ENCODE results near the gene LIMD2. TPM values are rescaled to one million over a fixed set of nuclear protein-coding genes. Genes with fewer than 3 reads are reported as not detected.

LIMD2 gene
- total and polyA plus RNA-seq, 2 of the 4 experiments (the other 2 are of a cell fraction) = 4.5 to 21.7 TPM

- ATAC-seq (ENCODE audit: low read depth) (peak; percentile 3), DNase-seq (peak; percentile 29)
- TF ChIP-seq POLR2A (IDR thresholded peaks at IDR 0.05; ENCODE audit: low read depth, low read length) = no peak
- dilution Hi-C loops (cut with HindIII; ENCODE audit: low sequenced_read_pairs, unreplicated experiment) (no loop called here), in situ Hi-C loops (cut with MboI; ENCODE audit: low sequenced_read_pairs) (no loop called here), intact Hi-C loops (cut with micrococcal nuclease) (no loop called here)
- Histone ChIP-seq H3K14ac (replicated peaks; ENCODE audit: low read depth, low read length) (0 out of 2 replicates have a peak overlapping the region, but pooled peaks have one; percentile 21), H3K4me3 (ENCODE audit: insufficient read depth, low read depth, low read length) (peak overlapping the region; percentile 84), H2AK5ac (ENCODE audit: low read depth, low read length) (no peak overlapping the region), H2BK15ac (ENCODE audit: low read depth, low read length) (no peak overlapping the region), H2BK5ac (ENCODE audit: low read depth, low read length, poor library complexity, severe bottlenecking) (no peak overlapping the region), H2BK120ac (ENCODE audit: low read depth, low read length) (no peak overlapping the region), H3K4me1 (ENCODE audit: control insufficient read depth, insufficient read depth, low read length) (no peaks in the 10 kb centered on the region), H4K5ac (ENCODE audit: low read depth, low read length) (peak overlapping the region; percentile 88; the same call in 1 of the 2 replicates), H3K23ac (ENCODE audit: low read depth, low read length) (no peak overlapping the region; the same call in 1 of the 2 replicates), H3K79me1 (ENCODE audit: low read depth in 1 of 2, low read length in 2 of 2) (peaks cover 0 to 33% of the 10 kb centered on the region in 2 experiments; a peak in 2 of 4 replicates), H2AFZ (replicated peaks; ENCODE audit: low read length, poor library complexity) (peak overlapping the region; percentile 94), H2AK9ac (replicated peaks; ENCODE audit: low read depth, low read length, poor library complexity) (peak overlapping the region; percentile 97), H2BK20ac (ENCODE audit: low read depth, low read length) (no peak overlapping the region), H3K9ac (ENCODE audit: low read depth, low read length) (peak overlapping the region; percentile 24), H4K20me1 (ENCODE audit: insufficient read depth, low read length) (peaks cover 5% of the 10 kb centered on the region), H3K18ac (ENCODE audit: low read depth, low read length) (peak overlapping the region; percentile 54; the same call in 1 of the 2 replicates), H4K91ac (ENCODE audit: insufficient read depth, low read depth, low read length) (no peak overlapping the region), H3K9me3 (ENCODE audit: control insufficient read depth, insufficient read depth, low read length) (no peaks in the 10 kb centered on the region), H3K36me3 (ENCODE audit: control insufficient read depth, insufficient read depth, low read length) (peaks cover 23% of the 10 kb centered on the region), H3K4me2 (ENCODE audit: low read depth, low read length) (peak overlapping the region; percentile 88), H3K27me3 (ENCODE audit: control insufficient read depth, insufficient read depth, low read length) (no peaks in the 10 kb centered on the region), H3K27ac (ENCODE audit: insufficient read depth, low read length) (peak overlapping the region; percentile 51; the same call in 1 of the 2 replicates), H3K4ac (ENCODE audit: low read depth, low read length) (peak overlapping the region; percentile 93), H4K8ac (ENCODE audit: low read depth in 2 of 2, low read length in 2 of 2) (peak overlapping the region in 1 of 2 experiments; percentile 89; a peak in 3 of 4 replicates), H3K9me1 (ENCODE audit: insufficient read depth, low read length) (no peaks in the 10 kb centered on the region), H3K56ac (ENCODE audit: extremely low read depth, insufficient read depth, low read length) (no peak overlapping the region)
- POLR2A ChIA-PET (ENCODE audit: unreplicated experiment) = no interaction called here
- 8% methylated on average over 65 of the region's 88 CpGs; no CpG with 5 or more reads in 1 of the 2 experiments for WGBS, 2 experiments (ENCODE audit: extremely low coverage in 2 of 2, insufficient read length in 1 of 2)
- BruUV-seq (replicated peaks) = no TSS peak
- CTCF ChIA-PET = no interaction called here
Observed at GRCh38 chr17:63700528-63701455, 867 bp upstream of the LIMD2 start.
